Esophagus muscularis mucosa (tissue), 3 donors: Measurements from ENCODE around the gene FHL2.

ENCODE experiments used
- EP300 ChIP-seq: sonication (generic); formaldehyde crosslinking; IDR thresholded peaks from one replicate; pipeline ENCODE4 v1.6.1; 2017; ENCODE audit warnings: antibody characterized with exemption
- TF ChIP-seq, protein P1 (sequence below), 3 experiments: fragments of 200-600 bp in 2 of 3; fragments of 450-650 bp in 1 of 3; sonication (generic) in 2 of 3; IDR thresholded peaks; one replicate each; pipeline ENCODE4 v1.5.1; 2017 to 2019; ENCODE audit warnings: antibody characterized with exemption in 3 of 3, mild to moderate bottlenecking in 2 of 3, moderate library complexity in 1 of 3

DNA sequence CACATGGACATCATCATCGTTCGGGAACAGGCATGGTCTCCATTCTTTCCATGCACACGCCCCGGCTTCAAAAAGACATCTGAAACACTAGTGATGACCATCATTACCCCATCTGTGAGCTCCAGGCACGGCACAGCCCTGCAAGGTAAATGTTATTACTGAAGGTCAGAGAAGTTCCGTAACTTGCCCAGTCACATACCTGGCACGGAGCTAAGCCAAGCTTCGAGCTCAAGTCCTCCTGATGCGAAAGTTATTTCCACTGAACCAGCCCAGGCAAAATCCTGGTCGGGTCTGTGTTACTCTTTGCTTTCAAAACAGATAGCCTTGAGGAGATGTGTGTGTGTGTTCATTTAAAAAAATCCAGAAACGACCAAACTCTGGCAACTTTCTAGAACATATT is 22.8 kb downstream of the FHL2 start:
- TF ChIP-seq, protein P1, sequence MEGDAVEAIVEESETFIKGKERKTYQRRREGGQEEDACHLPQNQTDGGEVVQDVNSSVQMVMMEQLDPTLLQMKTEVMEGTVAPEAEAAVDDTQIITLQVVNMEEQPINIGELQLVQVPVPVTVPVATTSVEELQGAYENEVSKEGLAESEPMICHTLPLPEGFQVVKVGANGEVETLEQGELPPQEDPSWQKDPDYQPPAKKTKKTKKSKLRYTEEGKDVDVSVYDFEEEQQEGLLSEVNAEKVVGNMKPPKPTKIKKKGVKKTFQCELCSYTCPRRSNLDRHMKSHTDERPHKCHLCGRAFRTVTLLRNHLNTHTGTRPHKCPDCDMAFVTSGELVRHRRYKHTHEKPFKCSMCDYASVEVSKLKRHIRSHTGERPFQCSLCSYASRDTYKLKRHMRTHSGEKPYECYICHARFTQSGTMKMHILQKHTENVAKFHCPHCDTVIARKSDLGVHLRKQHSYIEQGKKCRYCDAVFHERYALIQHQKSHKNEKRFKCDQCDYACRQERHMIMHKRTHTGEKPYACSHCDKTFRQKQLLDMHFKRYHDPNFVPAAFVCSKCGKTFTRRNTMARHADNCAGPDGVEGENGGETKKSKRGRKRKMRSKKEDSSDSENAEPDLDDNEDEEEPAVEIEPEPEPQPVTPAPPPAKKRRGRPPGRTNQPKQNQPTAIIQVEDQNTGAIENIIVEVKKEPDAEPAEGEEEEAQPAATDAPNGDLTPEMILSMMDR (IDR thresholded peaks at IDR 0.05), result no peak
- no peak for TF ChIP-seq EP300
